K562 (cell line): ENCODE results near the gene EIF4G2. TPM values are rescaled to one million over a fixed set of nuclear protein-coding genes. Genes with fewer than 3 reads are reported as not detected.
"Not testable (repeated sequence)": the region's sequence is repeated elsewhere in the genome, so short reads cannot be mapped to it uniquely, and the experiment has no call there.

Source experiments
- ATAC-seq: fragments of 200-7000 bp; cut with Tn5 transposase; 3 replicates; pipeline ENCODE4 v1.9.1; 2020; ENCODE audit warnings: moderate library complexity
- BruUV-seq: library from RNA; stranded (reverse); fragments of 400-500 nt; replicated peaks from 2 replicates; lab custom pipeline; 2021; lab: Mats Ljungman, UMichigan
- CTCF ChIA-PET: fragments of 300-600 bp; formaldehyde crosslinking; extraction: SDS; loops from one replicate; lab custom pipeline; 2021; ENCODE audit warnings: low intra/inter-chr PET ratio; lab: Yijun Ruan, JAX
- POLR2A ChIA-PET: fragments of 300-600, 350-650 bp; sonication (Branson Sonifier 250); formaldehyde crosslinking; extraction: SDS; loops from one replicate; lab custom pipeline; 2021; ENCODE audit warnings: antibody characterized with exemption, inconsistent platforms; lab: Yijun Ruan, JAX
- DNase-seq, 4 experiments: peaks; one replicate each; pipeline versions ENCODE4 v3.0.0 to v3.0.0-alpha.2; 2011 to 2018; ENCODE audit warnings: low spot score in 3 of 4, mixed read lengths in 3 of 4; ENCODE audit errors: extremely low read depth in 1 of 4
- FAIRE-seq: peaks from 2 replicates; lab custom pipeline; 2011; peaks lifted over from hg19 to GRCh38; lab: Jason Lieb, UNC
- H2AFZ ChIP-seq: 2 replicates; pipeline ENCODE4 v1.6.0; 2011; ENCODE audit warnings: low read depth, low read length, control low read depth, inconsistent platforms
- H3K27ac ChIP-seq: fragments of 200-600 bp; 3 replicates; pipeline ENCODE4 v1.8.0; 2011; ENCODE audit warnings: low read depth, mild to moderate bottlenecking, control low read depth, inconsistent platforms, low read length, moderate library complexity, mixed read lengths; ENCODE audit errors: extremely low read depth
- H3K27me3 ChIP-seq, 2 experiments: fragments of 300-600 bp in 1 of 2; 2 replicates in 1 of 2; 3 replicates in 1 of 2; pipeline versions ENCODE4 v1.6.0 to v1.8.0; 2011; ENCODE audit warnings: inconsistent platforms in 2 of 2, low read length in 2 of 2, mild to moderate bottlenecking in 1 of 2, mixed read lengths in 1 of 2, moderate library complexity in 1 of 2; ENCODE audit not compliant: control insufficient read depth in 2 of 2, insufficient read depth in 2 of 2
- H3K36me3 ChIP-seq: fragments of 300-600 bp; 3 replicates; pipeline ENCODE4 v1.8.0; 2011; ENCODE audit warnings: mild to moderate bottlenecking, low read length, inconsistent platforms; ENCODE audit not compliant: control insufficient read depth, insufficient read depth
- H3K4me1 ChIP-seq, 2 experiments: fragments of 200-600 bp in 1 of 2; replicated peaks in 1 of 2; 2 replicates in 1 of 2; 3 replicates in 1 of 2; pipeline versions ENCODE4 v1.5.1 to v1.8.0; 2011; ENCODE audit warnings: inconsistent platforms in 2 of 2, low read length in 2 of 2, mild to moderate bottlenecking in 1 of 2, mixed read lengths in 1 of 2, moderate library complexity in 1 of 2; ENCODE audit not compliant: control insufficient read depth in 2 of 2, insufficient read depth in 2 of 2
- H3K4me2 ChIP-seq: 2 replicates; pipeline ENCODE4 v1.6.1; 2011; ENCODE audit warnings: low read length, control low read depth, inconsistent platforms, mixed read lengths; ENCODE audit not compliant: insufficient read depth
- H3K4me3 ChIP-seq: fragments of 200-600 bp; sonication (generic), shearing (Covaris generic); 2 replicates; pipeline ENCODE4 v1.5.1; 2016; ENCODE audit warnings: control low read depth, inconsistent platforms
- H3K79me2 ChIP-seq: fragments of 200-600 bp; 3 replicates; pipeline ENCODE4 v1.8.0; 2011; ENCODE audit warnings: low read length, inconsistent platforms; ENCODE audit not compliant: control insufficient read depth, insufficient read depth
- H3K9ac ChIP-seq, 2 experiments: 2 replicates each; pipeline versions ENCODE4 v1.6.0 to v1.6.1; 2011; ENCODE audit warnings: low read depth in 2 of 2, low read length in 2 of 2, control low read depth in 1 of 2, inconsistent platforms in 1 of 2, mild to moderate bottlenecking in 1 of 2, mixed read lengths in 1 of 2; ENCODE audit not compliant: insufficient read depth in 1 of 2
- H3K9me1 ChIP-seq: one replicate; pipeline ENCODE4 v1.6.0; 2011; ENCODE audit warnings: inconsistent platforms, mild to moderate bottlenecking, low read length, moderate library complexity; ENCODE audit not compliant: control insufficient read depth, insufficient read depth
- H3K9me3 ChIP-seq: replicated peaks from 2 replicates; pipeline ENCODE4 v1.5.1; 2011; ENCODE audit warnings: low read depth, low read length, inconsistent platforms; ENCODE audit not compliant: control insufficient read depth, insufficient read depth
- H4K20me1 ChIP-seq: replicated peaks from 2 replicates; pipeline ENCODE4 v1.6.1; 2011; ENCODE audit warnings: low read length, inconsistent platforms, mixed read lengths; ENCODE audit not compliant: control insufficient read depth, insufficient read depth
- CAMTA2 ChIP-seq: fragments of 250-450 bp; sonication (Bioruptor Pico); conservative IDR thresholded peaks from 2 replicates; pipeline ENCODE4 v1.5.1; 2022
- CBX2 ChIP-seq: fragments of 200-600 bp; sonication (generic); IDR thresholded peaks from one replicate; pipeline ENCODE4 v1.6.1; 2012; ENCODE audit warnings: mild to moderate bottlenecking, low read length, inconsistent platforms; ENCODE audit not compliant: insufficient read depth, poor library complexity, severe bottlenecking
- GABPA ChIP-seq: fragments of 200-800 bp; sonication (Bioruptor generic); conservative IDR thresholded peaks from 2 replicates; pipeline ENCODE4 v1.6.1; 2016; ENCODE audit warnings: low read depth, missing genetic modification characterization, missing compliant biosample characterization
- RERE ChIP-seq: sonication (generic); formaldehyde crosslinking; IDR thresholded peaks from 2 replicates; pipeline ENCODE4 v1.8.0; 2023; ENCODE audit warnings: missing genetic modification reagents, mild to moderate bottlenecking, borderline replicate concordance
- ZBTB7A ChIP-seq: IDR thresholded peaks from 2 replicates; pipeline ENCODE4 v1.6.1; 2011; ENCODE audit warnings: low read depth, mild to moderate bottlenecking, low read length, moderate library complexity, borderline replicate concordance; ENCODE audit not compliant: control insufficient read depth
- ZFP36 ChIP-seq: fragments of 150-350 bp; IDR thresholded peaks from 2 replicates; pipeline ENCODE4 v1.6.1; 2018; ENCODE audit warnings: low read length, low read depth; ENCODE audit not compliant: partially characterized antibody
- ZNF146 ChIP-seq: IDR thresholded peaks from one replicate; pipeline ENCODE4 v1.6.1; 2018; ENCODE audit warnings: missing compliant biosample characterization; ENCODE audit not compliant: unreplicated experiment
- ZNF280A ChIP-seq: fragments of 450-650 bp; IDR thresholded peaks from 2 replicates; pipeline ENCODE4 v1.6.1; 2018; ENCODE audit warnings: mild to moderate bottlenecking, low read depth; ENCODE audit not compliant: partially characterized antibody
- WGBS: fragments of 100-300 bp; shearing (Covaris generic); methylation state at CpG from one replicate; pipeline ENCODE4 v1.1.6; 2016; ENCODE audit warnings: low coverage, mixed read lengths; ENCODE audit not compliant: insufficient coverage; ENCODE audit errors: missing lambda C conversion rate; 5-methylcytosine and 5-hydroxymethylcytosine counted together
- in situ Hi-C: fragments of 300-500 bp; cut with MboI; formaldehyde crosslinking; loops from 4 replicates; pipeline ENCODE4 v1.15.0; 2018; ENCODE audit warnings: inconsistent platforms, mixed read lengths
- intact Hi-C: fragments of 100-400 bp; cut with micrococcal nuclease; formaldehyde crosslinking; loops from 2 replicates; pipeline ENCODE4 v1.14.2; 2022
- polyA plus RNA-seq, 8 experiments: library from polyadenylated mRNA; depleted of rRNA in 4 of 8; stranded (reverse) in 5 of 8; unstranded in 3 of 8; fragments of >200 nt; fragmentation: Nextera tagmentation in 2 of 8; fragmentation: Illumina TruSeq in 1 of 8; extraction: Ambion mirVana in 2 of 8; extraction: Trizol in 1 of 8; gene quantifications; 2 replicates each; pipeline versions ENCODE4 v1.2.1 to v1.2.3, GENCODE V29; 2011 to 2014; ENCODE audit warnings: inconsistent platforms in 1 of 8, missing spikeins in 1 of 8
- total RNA-seq, 7 experiments: library from RNA; depleted of rRNA in 6 of 7; stranded (reverse); fragments of >200 nt in 6 of 7; fragmentation: Illumina TruSeq in 2 of 7; extraction: Trizol in 2 of 7; gene quantifications; 2 replicates each; pipeline versions ENCODE4 v1.2.1 to v1.2.3, GENCODE V29; 2011 to 2021; ENCODE audit warnings: low replicate concordance in 1 of 7

EIF4G2 gene
- total and polyA plus RNA-seq, 9 of the 15 experiments (the other 6 are each of a cell fraction or from before 2014, with no cell fraction given): 206 to 790 (median 646) TPM

GRCh38 chr11:10836884-10837283, 28.2 kb upstream of the EIF4G2 start:
- H3K4me1 ChIP-seq: not testable (repeated sequence)
- peak; percentile 65 for TF ChIP-seq ZNF146
- TF ChIP-seq, all 486 proteins: peak for 1; not testable (repeated sequence) for 485
- H3K9ac ChIP-seq, FAIRE-seq, H4K20me1 ChIP-seq, BruUV-seq, H3K36me3 ChIP-seq, DNase-seq, H3K9me1 ChIP-seq, in situ Hi-C loops, H3K4me2 ChIP-seq, H3K4me3 ChIP-seq, ATAC-seq, H3K9me3 ChIP-seq, H2AFZ ChIP-seq, H3K27ac ChIP-seq, H3K79me2 ChIP-seq, CTCF ChIA-PET, H3K27me3 ChIP-seq, intact Hi-C loops: not testable (repeated sequence)
- POLR2A ChIA-PET: interaction anchor here (1.3 to 5.4 kb wide), 4 partner anchors 8 to 28 kb away, joined by 4 to 41 read pairs (median 4); partner anchors contain the start of gene EIF4G2
- 20% methylated on average over 4 of the region's 4 CpGs for WGBS

- in situ Hi-C loops: no loop called here
- H2AFZ ChIP-seq: no peak overlapping the region
- H3K27ac ChIP-seq: no peak overlapping the region
- DNase-seq: no peak
- peaks cover 0 to 13% of the 10 kb centered on the region in 2 experiments; a peak in 3 of 5 replicates for H3K4me1 ChIP-seq
- H3K4me3 ChIP-seq: no peak overlapping the region
- no peaks in the 10 kb centered on the region for H3K9me1 ChIP-seq
- intact Hi-C loops: no loop called here
- H3K36me3 ChIP-seq: no peaks in the 10 kb centered on the region
- ChIA-PET POLR2A (interaction anchor here (1.1 kb wide), 1 partner anchor 9 kb away, joined by 4 read pairs; no protein-coding TSS in a partner anchor), CTCF (no interaction called here)
- ATAC-seq: no peak
- H3K9ac ChIP-seq: no peak overlapping the region
- no peaks in the 10 kb centered on the region for H4K20me1 ChIP-seq
- H3K27me3 ChIP-seq: no peaks in the 10 kb centered on the region
- H3K9me3 ChIP-seq: no peaks in the 10 kb centered on the region
- FAIRE-seq: no peak
- no peaks in the 10 kb centered on the region for H3K79me2 ChIP-seq
- 34% methylated on average over 4 of the region's 4 CpGs for WGBS
- BruUV-seq: no TSS peak
- H3K4me2 ChIP-seq: no peak overlapping the region
- no peak for TF ChIP-seq CAMTA2 (CRISPR knock-in tag)
- no peak for TF ChIP-seq ZNF280A
- no peak for TF ChIP-seq ZBTB7A
- peak; percentile 14 for TF ChIP-seq ZFP36
- TF ChIP-seq CBX2: no peak
- TF ChIP-seq RERE (CRISPR knock-in tag): no peak
- no peak for TF ChIP-seq GABPA
These were observed 20.4 kb upstream of the EIF4G2 start for GRCh38 chr11:10829139-10829538.
